GM18517 (cell line): ENCODE measurements around the gene DHX34.
"Not testable (repeated sequence)": the region's sequence is repeated elsewhere in the genome, so short reads cannot be mapped to it uniquely, and the experiment has no call there.

Experiments used
- ATAC-seq: cut with Tn5 transposase; IDR thresholded peaks from one replicate; pipeline ENCODE4 v1.9.1; 2021; ENCODE audit warnings: mild to moderate bottlenecking, moderate library complexity; ENCODE audit not compliant: unreplicated experiment

DHX34 gene

DNA sequence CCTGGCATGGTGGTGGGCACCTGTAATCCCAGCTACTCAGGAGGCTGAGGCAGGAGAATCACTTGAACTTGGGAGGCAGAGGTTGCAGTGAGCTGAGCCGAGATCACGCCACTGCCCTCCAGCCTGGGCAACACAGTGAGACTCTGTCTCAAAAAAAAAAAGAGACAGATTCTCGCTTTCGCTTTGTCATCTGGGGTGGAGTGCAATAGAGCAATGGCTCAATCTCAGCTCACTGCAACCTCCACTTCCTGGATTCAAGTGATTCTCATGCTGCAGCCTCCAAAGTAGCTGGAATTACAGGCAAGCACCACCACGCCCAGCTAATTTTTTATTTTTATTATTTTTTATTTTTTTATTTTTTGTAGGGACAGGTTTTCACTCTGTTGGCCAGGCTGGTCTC, 39.6 kb downstream of the DHX34 start:
- ATAC-seq, result not testable (repeated sequence)

- no peak for ATAC-seq
Observed at GRCh38 chr19:47389150-47389556, 40.0 kb downstream of the DHX34 start.

DNA sequence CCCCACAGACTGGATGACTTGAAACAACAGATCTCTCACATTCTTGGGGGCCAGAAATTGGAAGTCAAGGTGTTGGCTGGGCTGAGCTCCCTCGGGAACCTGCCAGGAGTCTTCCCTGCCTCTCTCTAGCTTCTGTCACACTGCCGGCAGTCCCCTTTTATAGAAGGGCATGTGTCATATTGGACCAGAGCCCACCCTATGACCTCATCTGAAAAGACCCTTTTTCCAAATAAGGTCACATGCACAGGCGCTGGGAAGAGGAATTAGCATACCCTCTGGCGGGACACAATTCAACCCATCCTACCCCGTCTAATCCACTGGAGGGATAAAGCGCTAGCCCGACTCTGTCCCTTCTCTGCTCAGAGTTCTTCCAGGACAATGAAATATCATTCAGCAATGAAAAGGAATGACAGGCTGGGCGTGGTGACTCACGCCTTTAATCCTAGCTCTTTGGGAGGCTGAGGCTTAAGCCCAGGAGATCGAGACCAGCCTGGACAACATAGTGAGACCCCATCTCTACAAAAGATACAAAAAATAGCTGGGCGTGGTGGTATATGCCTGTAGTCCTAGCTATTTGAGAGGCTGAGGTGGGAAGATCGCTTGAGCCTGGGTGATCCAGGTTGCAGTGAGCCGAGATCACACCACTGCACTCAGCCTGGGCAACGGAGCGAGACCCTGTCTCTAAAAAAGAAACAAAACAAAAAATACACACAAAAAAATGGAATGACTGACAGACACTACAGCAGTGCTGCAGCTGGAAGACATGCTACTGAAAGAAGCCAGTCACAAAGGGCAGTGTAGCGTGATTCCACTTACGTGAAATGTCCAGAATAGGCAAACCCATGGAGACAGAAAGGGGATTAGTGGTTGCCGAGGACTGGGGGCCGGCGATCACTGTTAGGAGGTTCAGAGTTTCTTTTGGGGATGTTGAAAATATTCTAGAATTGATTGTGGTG, 41.7 kb downstream of the DHX34 start:
- no peak for ATAC-seq

- no peak for ATAC-seq
Observed at GRCh38 chr19:47391510-47392223, 42.6 kb downstream of the DHX34 start.

DNA sequence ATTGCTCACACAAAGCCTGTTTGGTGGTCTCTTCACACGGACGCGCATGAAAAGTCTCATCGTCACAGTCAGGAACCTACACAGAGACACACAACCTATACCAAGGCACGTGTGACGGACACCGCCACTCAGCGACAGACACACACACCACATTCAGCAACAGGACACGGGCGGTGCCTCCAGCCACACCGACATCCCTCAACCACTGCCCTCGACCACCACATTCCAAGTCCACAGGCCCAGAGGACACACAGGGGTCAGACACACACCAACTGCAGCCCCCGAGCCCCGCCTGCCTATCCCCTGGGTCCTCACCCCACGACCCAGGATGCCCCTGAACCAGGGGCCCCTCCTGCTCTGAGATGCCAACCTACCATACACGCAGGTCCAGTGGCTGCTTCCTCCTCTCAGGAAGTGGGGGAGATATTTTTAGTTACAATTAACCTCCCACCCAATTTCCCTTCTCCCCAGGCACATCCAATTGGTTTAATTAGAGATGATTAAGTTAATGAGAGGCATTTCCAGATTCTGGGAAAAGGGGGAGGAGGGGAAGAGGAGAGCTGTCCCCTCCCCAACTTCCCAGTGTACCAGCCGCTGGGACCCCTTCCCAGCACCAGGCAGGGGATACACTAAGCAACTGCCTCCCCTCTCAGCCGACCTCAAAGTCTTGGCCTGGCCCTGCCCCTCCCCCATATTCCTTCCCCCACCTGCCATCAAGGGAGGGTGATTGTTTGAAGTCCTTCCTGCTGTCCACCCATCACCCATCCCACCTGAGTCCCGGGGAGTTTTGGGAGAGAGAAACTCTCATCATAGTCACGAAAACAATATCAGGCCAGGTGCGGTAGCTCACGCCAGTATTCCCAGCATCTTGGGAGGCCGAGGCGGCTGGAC, 49.8 kb downstream of the DHX34 start:
- ATAC-seq, result no peak

DNA sequence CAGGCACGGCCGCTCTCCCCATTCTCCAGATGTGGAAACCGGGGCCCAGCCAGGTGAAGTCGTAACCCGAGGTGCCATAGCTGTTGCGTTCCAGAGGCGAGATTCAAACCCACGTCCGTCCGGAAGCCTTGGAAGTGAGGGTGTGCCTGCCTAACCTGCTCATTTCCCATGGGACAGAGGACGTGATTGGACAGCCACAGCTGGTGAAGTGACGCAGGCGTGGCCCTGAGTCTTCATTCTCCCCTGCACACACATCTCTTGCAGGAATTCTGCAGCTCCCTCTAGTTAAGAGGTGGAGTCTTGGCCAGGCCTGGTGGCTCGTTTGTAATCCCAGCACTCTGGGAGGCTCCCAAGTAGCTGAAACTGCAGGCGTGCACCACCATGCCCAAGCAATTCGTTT, 53.4 kb downstream of the DHX34 start:
- no peak for ATAC-seq

- no peak for ATAC-seq
Observed at GRCh38 chr19:47404334-47405196, 55.5 kb downstream of the DHX34 start.

GRCh38 chr19:47405197-47405550, 56.1 kb downstream of the DHX34 start:
- ATAC-seq, result no peak

DNA sequence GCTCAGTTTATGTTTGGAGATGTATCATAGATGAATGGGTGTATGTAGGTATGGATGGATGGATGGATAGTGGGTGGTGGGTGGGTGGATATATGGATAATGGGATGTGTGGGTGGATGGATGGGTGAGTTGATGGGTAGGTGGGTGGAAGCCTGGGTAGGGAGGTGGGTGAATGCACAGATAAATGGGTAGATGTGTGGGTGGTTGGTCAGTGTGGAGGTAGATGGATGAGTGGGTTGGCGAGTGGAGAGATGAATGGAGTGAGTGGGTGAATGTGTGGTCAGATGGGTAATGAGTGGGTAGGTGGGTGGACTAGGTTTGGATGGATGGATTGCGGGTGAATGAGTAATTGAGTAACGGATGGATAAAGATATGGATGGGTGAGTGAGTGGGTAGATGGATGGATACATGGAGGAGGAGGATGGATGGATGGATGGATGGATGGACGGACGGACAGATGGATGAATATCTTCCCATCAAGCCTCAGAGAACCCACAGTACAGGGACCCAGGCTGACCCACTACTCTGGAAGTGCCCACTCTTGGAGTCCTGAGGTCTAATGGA, 56.8 kb downstream of the DHX34 start:
- no peak for ATAC-seq

GRCh38 chr19:47406711-47407416, 57.7 kb downstream of the DHX34 start:
- no peak for ATAC-seq

GRCh38 chr19:47407417-47407774, 58.3 kb downstream of the DHX34 start:
- ATAC-seq, result no peak

GRCh38 chr19:47408156-47408938, 59.2 kb downstream of the DHX34 start:
- no peak for ATAC-seq

DNA sequence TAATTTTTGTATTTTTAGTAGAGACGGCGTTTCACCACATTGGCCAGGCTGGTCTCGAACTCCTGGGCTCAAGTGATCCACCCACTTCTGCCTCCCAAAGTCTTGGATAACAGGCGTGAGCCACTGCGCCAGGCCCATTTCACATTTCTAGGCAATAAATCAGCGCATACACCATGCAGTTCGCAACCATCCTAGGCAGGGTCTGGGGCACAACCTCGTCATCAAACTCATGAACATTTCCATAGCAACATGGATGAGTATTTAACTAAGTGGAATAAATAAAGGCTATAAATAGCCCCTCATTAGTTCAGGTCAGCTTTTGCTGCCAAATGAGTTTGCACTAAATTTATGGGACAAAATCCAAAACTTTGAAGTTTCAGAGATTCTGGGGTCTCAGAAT, 62.0 kb downstream of the DHX34 start:
- ATAC-seq, result no peak

DNA sequence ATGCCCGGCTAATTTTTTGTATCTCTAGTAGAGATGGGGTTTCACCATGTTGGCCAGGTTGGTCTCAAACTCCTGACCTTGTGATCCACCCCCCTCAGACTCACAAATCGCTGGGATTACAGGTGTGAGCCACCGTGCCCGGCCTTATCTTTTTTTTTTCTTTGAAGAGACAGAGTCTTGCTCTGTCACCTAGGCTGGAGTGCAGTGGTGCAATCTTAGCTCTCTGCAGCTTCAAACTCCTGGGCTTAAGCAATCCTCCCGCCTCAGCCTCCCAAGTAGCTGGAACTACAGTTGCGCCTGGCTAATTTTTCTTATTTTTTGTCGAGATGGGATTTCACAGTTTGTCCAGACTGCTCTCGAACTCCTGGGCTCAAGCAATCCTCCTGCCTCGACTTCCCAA, 62.6 kb downstream of the DHX34 start:
- ATAC-seq, result not testable (repeated sequence)

GRCh38 chr19:47413941-47414340, 64.8 kb downstream of the DHX34 start:
- no peak for ATAC-seq

DNA sequence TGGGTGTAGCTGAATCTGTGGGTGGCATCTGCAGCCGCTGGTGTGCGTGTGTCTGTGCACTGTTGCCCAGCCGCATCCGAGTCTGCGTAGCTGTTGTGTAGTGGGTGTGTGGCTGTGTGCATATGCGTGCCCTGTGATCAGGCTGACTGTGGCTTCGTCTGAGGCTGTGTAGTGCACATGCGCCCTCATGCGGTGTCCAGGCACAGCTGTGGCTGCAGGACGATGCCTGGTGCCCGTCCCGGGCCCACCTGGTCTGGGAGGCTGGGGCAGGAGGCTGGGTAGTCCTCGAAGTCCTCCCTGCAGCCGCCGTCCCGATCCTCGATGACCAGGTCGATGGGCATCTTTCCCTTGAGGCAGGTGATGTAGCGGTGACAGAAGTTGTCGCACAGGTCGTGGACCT, 65.4 kb downstream of the DHX34 start:
- no peak for ATAC-seq

GRCh38 chr19:47415953-47416642, 67.0 kb downstream of the DHX34 start:
- no peak for ATAC-seq

DNA sequence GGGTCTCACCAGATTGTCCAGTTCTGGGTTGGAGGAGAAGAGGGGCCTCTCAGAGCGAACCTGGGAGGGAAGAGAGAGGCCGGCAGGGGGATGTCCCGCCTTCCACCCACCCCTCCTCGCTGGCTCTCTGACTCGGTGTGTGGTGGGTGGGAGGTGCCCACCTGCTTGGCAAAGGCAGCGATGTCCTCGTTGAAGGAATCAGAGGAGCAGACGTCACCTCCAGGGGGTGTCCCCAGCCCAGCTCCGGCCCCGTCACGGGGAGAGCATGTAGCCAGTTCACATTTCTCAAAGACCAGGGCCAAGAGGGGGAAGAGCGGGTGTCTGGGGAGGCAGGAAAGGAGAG, 67.5 kb downstream of the DHX34 start:
- no peak for ATAC-seq
